ENCODE measurements around the gene TMEM11. TPM values are rescaled to one million over a fixed set of nuclear protein-coding genes. Genes with fewer than 3 reads are reported as not detected.
"Not testable (repeated sequence)": the region's sequence is repeated elsewhere in the genome, so short reads cannot be mapped to it uniquely, and the experiment has no call there.

TMEM11 gene
- total RNA-seq, 1 donor from 2014 or later: 20.9 TPM

GRCh38 chr17:21211825-21212479 lies 2.0 kb downstream of the TMEM11 start:
- DNase-seq: no peak

- no peak for DNase-seq
Measured at GRCh38 chr17:21210411-21211076, 3.4 kb downstream of the TMEM11 start.

DNA sequence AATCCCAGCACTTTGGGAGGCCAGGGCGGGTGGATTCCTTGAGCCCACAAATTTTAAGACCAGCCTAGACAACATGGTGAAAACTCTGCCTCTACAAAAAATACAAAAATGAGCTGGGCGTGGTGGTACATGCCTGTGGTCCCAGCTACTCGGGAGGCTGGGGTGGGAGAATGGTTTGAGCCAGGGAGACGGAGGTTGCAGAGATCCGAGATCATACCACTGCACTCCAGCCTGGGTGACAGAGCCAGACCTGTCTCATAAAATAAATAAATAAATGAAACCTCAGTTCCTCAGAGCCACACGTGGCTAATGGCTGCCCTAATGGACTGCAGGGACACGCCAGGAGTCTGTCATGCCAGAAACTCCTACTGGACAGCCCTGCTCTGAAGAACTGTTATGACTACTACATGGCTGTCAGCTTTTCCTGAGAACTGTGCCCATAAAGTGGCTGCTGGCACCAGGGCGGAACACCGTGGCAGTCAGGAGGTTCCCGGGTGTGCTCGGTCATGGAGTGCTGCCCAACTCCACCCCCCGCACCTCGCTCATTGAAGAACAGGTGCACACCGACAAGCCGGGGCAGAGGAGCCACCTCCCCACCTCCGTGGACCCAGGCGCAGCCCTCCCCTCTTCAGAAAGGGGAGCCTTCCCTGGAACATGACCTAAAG lies 4.3 kb downstream of the TMEM11 start:
- DNase-seq: no peak

DNA sequence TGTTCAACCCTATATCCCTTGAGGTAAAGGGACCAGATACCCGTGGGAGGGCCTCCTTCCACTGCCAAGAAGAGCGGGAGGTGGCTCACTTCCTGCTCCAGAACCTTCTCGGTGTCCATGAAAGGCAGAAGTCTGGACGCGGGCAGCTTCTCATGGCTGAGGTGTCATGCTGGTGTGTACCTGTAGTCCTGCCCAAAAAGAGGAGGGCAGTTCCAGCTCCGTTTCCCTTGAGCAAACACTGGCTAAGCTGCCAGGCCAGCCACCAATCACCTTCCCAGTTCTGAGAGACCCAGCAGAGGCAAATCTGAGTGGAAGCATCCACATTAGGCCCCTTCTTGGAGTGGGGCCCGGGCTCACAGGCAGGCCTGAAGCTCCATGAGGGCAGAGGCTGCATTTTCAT lies 5.6 kb downstream of the TMEM11 start:
- no peak for DNase-seq

DNA sequence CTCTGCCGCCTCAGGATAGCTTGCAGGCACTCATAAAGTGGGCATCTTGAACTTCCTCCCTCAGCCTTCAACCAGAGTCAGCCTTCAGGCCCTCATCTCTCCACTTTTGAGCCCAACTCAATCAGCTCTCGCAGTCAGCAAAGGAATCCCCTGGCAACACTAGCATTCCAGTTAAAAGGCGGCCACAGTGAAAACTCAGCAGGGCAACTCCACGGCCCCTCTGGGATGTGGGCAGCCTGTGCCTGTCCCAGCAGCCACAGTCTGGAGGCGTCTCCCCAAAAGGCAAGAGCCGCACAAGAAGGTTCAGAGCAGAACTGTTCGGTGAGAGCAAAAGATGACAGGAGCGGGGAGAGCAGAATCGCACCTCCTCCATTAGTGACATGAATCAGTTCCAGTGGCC lies 9.0 kb downstream of the TMEM11 start:
- no peak for DNase-seq

DNA sequence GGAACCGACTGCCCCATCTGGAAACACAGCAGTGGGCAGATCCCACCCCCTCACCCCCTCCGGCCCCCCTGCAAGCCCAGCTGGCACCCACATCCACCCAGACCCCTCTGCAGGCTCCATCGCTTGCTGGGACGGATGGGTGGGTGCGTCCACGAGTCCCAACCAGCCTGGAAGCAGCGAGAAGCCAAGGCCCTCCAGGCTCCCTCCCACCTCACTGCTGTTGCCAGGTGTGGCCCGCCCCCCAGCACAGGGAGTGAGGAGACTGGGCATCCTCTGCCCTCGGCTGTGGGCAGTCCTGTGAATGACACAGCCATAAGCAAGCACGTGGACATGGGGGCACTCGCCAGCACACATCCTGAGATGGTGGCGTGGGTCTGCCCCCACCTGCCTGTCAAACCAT lies 11.4 kb downstream of the TMEM11 start:
- no peak for DNase-seq

DNA sequence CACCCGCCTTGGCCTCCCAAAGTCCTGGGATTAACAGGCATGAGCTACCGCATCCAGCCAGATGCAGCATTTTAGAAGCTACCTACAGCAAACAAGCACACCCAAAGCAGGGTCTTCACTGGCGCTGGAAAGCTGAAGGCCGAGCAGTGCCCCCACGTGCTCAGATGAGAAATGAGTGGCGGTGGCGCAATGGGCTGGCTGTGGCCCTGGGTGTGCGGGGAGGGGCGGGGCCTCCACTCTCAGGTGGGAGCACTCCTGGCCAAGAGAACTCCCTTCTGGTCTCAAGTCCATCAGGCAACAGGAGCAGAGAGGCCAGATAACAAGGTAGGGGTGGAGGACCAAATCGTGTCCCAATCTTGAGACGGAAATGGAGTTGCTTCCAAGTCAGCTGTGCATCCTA lies 12.1 kb downstream of the TMEM11 start:
- no peak for DNase-seq

GRCh38 chr17:21201298-21201595 lies 12.7 kb downstream of the TMEM11 start:
- DNase-seq: peak; percentile 63

GRCh38 chr17:21200590-21201297 lies 13.2 kb downstream of the TMEM11 start:
- DNase-seq: no peak

DNA sequence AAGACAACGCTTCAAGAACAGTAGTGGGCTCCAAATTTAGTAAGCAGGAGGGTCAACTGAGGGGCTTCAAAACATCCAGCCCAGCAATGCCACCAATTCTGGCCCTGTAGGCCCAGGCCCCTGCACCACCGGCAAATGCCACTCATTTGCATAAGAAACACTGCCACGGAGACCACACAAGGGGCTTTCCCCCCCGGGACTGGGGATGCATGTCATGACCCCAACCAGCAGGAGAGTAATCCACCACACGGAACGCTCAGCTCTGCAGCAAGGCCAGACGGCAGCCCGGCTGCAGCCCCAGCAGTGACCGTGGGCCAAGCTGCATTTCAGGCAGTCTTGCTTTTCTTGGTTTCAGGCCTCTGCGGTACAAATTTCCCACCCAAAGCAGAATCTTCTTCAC lies 14.1 kb downstream of the TMEM11 start:
- DNase-seq: no peak

GRCh38 chr17:21199311-21199710 lies 14.7 kb downstream of the TMEM11 start:
- no peak for DNase-seq

DNA sequence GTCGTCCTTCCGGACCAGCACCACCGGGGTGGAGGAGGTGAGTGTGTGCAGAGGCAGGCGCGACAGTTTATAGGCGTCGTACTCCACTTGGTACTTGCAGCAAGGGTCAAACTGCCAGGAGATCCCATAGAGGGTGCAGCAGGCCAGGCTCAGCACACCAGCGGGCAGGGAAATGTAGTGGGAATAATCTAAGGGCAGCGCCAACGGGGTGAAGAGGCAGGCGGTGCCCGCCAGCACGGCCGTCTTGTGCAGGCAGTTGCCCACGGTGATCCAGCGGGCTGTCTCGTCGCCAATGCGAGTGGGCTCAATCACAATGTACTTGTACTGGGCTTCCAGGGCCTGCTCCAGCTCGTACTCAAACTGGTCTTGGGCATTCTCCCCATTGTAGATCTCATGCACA lies 15.6 kb downstream of the TMEM11 start:
- DNase-seq: no peak

GRCh38 chr17:21196126-21196525 lies 17.8 kb downstream of the TMEM11 start:
- peak; percentile 27 for DNase-seq

GRCh38 chr17:21194703-21195102 lies 19.3 kb downstream of the TMEM11 start:
- peak; percentile 95 for DNase-seq

DNA sequence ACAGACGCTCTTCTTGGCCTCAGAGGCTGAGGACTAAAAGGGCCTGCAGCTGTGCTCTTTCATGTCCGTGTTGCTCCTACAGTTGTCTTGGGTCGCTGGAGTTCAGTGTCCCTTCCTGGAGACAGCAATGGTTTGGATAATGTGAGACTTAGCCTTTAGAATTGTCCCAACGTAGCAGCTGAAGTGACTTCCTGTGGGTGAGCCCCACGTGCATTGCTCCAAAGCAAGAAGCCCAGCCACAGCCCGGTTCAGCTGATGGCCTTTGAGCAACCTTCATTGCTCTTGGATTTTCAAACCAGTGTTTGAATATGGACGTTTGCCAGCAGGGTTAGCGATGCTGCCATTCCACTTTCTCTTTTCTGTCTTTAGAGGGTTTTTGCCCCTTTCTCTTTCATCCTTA lies 19.7 kb downstream of the TMEM11 start:
- peak; percentile 76 for DNase-seq

GRCh38 chr17:21193031-21193430 lies 20.9 kb downstream of the TMEM11 start:
- no peak for DNase-seq

GRCh38 chr17:21192414-21192813 lies 21.5 kb downstream of the TMEM11 start:
- DNase-seq: not testable (repeated sequence)

DNA sequence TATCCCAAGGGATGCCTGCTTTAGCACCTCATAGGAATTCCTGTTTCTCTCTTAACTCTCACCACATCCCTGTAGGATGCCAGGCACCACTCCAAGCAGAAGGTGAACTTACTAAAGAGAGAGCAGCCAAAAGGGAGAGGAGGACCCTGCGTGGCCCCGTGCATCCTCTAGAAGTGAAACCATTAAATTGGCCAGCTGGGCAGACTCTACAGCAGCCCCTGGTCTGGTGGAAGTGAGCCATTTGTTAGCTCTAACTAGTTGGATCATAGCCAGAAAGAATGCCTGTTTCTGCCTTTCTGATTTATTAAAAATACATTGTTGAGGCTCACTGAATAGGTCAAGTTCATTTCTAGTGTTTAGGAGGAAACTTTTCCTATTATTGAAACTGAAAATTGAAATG lies 22.3 kb downstream of the TMEM11 start:
- no peak for DNase-seq

GRCh38 chr17:21190078-21190477 lies 23.9 kb downstream of the TMEM11 start:
- DNase-seq: no peak

GRCh38 chr17:21189361-21189760 lies 24.6 kb downstream of the TMEM11 start:
- DNase-seq: no peak

- no peak for DNase-seq
Measured at GRCh38 chr17:21186399-21187187, 27.4 kb downstream of the TMEM11 start.

DNA sequence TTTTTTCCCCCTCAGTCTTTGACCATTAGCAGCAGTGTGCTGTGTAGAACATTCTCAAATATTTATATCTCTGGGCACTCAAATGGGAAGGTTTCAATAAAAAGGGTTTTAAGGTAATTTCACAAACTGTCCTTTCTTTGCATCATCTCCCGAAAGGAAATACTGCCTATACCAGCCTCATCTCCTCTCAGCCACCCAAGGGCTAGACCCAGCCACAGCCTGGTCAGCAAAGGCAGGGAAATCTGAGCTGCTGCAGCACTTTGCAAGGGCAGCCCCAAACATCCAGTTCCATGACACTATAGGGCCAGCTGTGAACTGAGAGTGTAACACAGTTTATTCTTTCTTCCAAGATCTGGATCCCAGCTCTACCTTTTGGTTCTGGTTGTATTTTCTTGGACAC lies 28.9 kb downstream of the TMEM11 start:
- no peak for DNase-seq
